ENCODE measurements around the gene ING3.
"Not testable (repeated sequence)": the region's sequence is repeated elsewhere in the genome, so short reads cannot be mapped to it uniquely, and the experiment has no call there.

The ING3 gene

DNA sequence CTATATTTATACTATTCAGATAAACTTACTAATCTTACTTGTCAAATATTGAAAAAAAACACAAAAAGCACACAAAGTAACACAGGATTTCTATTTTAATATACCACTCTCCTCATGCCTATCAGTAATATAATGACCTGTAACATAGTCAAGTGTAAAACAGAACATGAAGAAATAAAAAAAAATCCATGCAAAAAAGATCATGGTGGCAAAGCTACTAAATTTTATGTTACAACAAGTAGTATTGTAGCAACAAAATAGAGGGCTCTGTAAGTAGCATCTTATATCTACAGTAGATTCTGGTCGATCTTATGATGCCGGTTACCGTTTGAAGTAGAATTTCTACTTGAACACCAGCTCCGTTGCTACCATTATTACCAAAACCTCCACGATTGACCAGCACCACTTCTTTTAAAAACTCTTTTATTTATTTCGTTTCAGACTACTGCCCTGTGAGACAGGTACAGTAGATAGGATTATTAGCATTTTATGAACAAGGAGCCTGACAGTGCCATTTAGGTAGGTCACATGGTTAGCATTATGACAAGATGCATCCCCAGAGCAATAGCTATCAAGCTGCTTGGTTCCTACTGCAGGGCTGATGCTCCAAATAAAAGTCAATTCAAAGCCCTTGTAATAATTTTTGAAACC is 40.0 kb downstream of the ING3 start:
- DNase-seq: no peak

DNA sequence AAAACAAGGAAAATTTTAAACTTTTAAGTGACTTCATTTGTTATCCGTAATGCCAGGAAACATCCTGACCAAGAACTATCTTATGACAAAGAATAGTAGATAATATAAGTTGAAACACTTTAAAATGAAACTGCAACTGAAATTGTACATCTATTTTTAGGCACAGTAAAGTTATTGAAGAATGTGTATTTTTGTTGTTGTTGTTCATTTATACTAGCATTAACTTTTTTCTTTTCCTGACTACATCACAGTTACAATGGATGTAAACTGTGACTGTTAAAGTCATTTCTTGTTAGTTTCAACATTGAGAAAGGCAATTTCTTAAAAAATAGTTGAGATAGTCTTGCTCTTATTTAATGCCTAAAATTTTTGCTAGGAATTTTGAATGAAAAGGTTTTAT is 40.6 kb downstream of the ING3 start:
- no peak for DNase-seq

DNA sequence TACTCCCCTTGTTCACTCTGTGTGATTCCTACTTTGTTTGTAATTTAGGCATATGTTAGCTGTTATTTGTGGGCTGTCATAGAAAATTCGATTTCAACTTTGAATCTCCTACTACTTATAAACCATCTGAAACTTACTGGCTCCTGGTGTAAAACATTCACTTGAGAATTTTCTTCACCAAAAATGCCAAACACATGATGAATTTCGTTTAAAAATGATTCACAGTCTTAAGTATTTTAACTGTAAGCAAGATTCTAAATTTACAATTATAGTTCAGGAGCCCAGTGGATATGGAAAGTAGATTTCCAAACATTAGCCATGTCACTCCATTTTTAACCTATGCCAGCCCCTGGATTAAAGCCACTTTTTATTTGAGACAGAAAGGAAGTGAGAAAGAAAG is 41.0 kb downstream of the ING3 start:
- no peak for DNase-seq

DNA sequence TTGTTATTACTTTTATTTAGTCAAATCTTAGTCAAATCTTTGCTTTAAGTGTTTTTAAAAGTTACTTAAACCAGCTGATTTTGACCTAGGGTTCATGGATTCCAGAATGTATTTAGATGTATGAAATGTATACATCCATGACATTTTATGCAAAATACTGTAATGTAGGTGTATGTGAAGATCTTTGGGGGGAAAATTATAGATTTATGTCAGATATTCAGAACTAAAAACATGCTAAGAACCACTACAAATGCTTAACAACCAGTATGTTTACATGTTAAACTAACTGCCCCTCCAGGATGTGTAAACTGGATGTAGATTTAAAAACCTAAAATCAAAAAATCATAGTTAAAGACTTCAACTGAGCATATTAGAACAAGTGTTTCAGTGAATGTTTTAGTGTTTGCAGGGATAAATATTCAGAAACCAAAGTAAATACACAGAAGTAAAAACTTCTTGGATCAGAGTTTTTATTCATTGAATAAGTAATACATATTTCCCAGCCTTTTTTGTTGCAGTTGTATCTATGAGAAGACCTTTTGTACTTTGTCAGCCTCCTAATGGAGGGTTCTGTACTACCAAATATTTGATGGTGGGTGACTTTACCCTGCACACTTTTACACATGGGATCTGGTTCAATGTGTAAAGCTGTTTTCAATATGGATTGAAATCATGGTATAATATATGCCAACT is 41.8 kb downstream of the ING3 start:
- no peak for DNase-seq

DNA sequence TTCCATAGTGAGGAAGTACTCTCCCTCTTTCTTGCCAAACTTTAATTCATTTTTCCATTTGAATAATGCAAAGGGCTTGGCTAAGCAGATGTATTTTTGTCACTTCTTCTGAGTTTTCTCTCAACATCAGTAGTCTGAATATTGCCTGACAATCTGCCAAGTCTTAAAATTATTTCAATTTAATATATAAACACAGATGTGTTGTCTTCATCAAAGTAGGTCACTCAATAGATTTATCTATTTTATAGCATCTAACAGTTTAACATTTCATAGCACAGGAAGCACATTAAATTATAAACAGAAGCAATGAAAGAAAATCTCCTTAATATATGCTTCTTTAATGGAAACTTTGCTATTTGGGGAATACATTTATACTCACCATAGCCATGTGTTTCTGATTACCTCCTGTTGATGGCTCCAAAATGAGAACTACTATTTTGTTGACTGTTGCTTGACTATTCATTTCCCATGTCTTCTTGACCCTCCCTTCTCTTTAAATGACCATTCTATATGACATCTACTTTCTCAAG is 42.5 kb downstream of the ING3 start:
- no peak for DNase-seq

DNA sequence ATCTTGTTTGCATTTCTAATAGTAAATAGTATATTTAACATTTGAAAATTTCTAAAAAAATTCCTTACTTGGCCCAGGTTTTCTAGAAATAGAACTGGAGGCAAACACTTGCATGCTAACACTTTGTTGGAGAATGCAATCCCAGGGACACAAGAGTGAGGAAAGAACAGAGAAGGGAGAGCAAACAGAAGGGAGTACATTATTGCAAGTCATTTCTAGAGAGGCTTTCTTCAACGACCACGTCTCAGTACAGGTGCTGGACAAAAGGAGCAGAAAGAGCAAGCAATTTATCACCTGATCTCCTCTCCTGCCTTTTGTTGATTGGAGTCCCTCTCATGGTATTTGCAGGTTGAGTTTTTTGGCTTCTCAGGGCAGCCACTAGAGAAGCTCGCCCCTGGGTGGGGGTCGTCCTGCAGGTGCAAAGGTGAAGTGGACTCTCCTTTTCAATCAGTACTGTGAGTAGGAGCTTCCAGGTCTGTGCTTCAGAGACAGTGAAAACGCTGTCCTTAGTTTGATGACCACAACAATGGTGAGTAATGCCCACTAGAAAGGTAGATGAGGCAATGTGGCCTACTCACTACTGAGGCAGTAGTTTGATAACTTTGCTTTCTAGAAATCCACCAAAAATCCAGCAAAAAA is 43.1 kb downstream of the ING3 start:
- no peak for DNase-seq

DNA sequence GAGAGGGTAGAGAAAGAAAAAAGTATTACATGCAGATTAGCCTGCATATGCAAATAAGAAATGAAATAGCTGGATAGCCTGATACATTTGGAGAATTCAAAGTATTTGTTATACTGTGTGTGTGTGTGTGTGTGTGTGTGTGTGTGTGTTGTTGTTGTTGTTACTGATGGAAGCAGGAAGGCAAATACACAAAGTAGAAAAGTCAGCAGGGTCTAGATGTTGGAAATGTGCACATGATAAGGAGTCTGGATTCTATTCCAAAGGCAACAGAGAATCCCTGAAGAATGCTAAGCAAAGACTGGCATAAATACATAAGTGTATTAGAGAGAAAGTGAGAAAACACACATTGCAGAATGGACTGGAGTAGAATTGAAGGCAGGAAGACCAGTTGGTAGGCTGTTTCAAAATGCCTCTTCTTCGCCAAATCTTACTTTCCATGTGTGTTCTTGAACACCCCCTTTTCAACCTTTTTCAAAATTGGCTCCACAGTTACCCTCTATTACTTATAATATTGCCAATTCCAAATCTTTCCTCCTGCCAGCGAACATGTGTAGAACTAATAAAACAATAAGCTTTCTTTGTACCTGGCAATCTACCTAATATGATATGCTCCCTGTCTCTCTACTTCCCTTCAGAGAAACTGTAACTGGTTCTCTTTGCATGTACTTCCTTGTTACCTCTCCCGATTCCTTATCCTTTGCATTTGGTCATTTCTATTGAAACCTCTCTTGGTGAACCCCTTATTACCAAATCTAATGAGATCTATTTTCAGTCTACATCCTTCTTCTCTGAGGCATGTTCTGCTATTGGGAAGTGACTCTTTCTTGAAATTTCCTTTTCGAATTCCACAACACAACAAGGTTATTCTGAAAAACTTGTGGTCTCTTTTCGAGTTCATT is 44.2 kb downstream of the ING3 start:
- no peak for DNase-seq

DNA sequence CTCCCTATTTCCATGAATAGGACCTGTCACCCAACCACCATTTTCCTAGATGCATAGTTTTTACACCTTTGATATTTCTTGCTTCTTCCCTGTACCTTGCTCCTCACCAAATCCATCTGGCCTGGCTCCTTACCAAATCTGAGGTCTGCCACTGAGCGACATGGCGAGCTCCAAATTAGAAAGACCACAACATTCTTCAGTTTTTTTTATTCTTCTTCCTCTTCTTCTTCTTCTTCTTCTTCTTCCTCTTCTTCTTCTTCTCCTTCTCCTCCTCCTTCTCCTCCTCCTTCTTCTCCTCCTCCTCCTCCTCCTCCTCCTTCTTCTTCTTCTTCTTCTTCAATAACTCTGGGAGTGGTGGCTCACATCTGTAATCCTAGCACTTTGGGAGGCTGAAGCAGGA is 45.1 kb downstream of the ING3 start:
- no peak for DNase-seq

DNA sequence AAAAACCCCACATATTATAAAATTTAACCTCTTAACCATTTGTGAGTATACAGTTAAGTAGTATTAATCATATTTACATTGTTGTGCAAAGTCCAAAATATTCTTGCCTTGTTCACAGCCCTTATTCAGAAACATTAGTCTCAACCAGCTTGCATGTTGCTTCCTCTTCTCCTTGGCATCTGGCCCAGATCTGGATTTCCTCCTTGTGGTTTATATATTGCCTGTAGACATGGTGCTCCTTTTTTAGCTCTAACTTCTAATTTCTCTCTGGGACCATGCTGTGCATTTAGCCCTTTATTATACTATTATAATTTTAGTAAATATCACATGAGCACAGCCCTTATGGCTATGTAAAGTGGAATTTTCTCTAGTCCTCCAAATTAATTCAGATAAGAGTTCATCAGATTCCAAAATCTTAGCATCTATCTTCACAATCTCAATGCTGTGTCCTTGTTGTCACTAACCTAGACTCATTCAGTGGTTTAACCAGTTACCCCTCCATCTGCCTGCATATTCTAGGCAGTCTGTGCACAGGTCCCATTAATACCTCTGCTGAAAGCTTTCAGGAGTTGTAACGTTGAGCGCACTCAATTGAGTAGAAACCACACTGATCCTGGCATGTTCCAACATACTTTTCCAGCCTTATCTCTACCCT is 45.9 kb downstream of the ING3 start:
- peak in 1 of 2 experiments; percentile 13 for DNase-seq

DNA sequence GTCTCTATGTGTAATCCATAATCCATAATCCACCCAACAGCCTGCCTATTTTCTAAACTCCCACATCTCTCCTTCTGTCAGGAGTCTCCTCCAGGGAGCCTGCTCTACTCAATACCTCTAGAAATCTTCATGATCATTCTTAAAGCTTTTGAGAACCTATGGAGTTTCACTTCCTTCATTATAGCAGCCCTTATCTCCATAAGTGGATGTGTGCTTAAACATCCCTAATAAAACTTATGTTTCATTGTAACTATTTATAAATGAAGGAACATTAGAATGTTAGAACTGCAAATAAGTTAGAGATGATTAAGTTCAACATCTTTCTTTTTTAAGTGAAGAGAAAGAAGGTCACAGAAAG is 46.4 kb downstream of the ING3 start:
- DNase-seq: no peak

DNA sequence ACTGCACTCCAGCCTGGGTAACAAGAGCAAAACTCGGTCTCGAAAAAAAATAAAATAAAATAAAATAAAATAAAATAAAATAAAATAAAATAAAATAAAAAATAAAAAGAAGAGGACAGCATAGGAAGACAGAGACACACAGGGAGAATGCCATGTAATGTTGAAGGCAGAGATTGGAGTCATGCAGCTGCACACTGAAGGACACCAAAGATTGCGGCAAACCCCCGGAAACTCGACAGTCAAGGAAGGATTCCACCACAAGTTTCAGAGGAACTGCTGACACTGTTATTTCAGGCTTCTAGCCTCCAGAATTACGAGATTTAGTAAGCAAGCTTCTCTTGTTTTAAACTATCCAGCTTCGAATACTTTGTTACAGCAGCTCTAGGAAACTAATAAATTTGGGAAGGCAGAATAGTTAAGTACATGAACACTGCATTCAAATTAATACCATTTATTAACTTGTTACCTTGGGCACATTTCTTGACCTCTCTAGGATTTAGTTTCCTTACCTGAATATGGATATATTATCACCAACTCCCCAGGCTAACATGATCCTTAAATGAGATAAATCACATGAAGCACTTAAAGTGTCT is 47.4 kb downstream of the ING3 start:
- DNase-seq: no peak

DNA sequence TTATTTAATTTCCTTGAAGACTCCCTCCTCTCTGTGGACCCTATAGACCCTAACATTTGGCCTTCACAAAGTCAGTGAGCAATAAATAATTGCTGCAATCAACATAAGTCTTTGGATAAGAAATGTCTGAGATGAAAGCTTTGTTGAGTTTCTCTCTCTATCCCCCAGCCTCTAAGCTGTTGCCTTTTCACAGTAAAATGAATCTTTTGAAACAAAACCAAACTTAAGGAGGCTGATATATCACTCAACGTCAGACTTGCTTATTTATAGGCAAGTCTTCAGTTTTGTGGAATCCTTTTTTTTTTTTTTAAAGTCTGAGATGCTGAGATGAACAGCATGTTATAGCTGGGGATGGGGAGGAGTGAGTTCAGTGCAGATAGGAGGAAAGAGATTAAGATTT is 47.9 kb downstream of the ING3 start:
- DNase-seq: no peak

DNA sequence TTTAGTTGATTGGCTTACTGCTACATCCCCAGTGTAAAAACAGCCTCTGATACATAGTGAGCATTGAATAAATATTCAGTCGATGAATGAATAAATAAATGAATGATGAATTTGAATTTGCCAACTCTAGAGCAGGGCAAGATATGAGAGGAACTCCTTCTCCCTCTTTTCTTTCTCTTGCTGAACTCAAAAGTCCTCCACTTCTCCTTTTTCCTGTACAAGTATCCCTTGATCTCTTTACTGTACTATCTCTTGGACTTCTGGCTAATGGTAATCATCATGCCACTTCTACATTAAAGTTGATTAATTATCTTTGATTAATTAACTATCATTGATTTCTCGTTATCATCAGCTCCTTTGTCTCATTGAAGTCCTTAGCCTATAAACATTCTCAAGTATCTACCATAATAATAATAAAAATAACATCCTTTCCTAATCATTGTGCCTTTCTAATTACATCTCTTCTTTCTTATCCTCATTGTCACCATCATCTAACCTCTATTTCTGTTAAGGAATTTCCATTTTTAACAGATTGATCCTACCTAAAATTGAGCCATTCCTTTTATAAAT is 48.5 kb downstream of the ING3 start:
- DNase-seq: no peak

DNA sequence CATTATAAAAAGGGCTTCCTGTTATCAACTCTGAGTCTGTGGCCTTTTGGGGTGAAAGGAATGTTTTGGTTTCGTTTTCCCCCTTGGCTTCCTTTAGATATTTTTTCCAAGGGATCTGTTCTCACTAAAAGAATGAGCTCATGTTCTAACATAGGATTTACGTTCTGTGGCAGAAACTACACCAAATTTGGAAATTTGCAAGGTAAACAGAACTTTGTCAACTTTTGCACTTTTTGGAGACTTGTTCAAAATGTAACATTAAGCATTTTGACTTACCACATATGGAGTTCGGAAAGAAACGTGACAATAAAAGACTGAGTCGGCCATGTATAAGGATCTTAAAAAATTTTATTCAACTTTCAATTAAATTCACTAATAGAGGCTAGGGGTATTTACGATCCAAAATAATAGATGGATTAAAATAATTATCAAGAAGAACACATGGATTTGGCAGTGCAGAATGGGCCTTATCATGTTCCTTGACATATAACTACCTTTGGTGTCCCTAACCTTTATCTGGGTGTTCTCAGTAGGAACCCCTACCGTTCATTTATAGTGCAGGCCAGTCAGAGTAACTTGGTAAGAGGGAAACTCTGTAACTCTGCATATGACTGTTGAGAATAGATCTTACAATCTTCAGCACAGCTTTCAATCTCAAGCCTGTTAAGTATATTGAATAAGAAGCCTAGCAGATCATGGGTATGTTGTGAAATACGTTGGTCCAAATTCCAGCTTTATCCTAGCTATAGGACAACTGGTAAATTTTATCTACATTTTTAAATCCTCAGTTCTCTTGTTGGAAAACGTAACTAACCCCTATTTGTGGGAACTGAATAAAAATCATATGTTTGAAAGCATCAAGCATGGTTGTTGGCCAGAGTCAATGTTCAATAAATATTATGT is 49.8 kb downstream of the ING3 start:
- DNase-seq: no peak

DNA sequence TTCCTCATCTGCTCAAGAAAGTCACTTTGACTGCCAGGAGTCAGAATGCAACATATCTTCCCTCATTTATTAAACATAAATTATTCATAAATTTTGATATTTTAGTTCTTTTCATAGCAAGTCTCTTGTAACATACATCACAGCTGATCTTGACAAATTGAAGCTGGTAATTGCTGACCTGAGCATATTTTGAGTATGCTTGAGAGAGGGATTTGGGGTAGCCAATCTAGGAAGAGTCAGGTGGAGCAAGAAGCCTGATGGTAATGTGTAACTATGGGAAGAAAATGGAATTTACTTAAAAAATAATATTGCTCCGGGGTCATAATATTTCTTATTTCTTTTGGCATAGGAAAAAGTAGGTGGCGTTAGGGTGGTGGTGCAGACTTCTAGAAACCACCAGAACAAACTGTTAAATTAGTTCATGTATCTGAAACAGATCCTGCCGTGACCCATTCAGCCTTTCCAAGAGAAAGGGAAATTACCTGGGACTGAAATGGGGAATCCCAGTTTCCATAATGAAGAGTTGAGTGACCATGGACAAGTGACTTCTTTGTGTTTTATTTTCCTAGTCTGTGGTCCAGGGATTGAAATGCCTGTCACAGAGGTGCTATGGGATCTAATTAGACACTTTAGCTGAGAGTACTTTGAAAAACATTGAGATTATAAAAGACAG is 50.8 kb downstream of the ING3 start:
- DNase-seq: no peak

DNA sequence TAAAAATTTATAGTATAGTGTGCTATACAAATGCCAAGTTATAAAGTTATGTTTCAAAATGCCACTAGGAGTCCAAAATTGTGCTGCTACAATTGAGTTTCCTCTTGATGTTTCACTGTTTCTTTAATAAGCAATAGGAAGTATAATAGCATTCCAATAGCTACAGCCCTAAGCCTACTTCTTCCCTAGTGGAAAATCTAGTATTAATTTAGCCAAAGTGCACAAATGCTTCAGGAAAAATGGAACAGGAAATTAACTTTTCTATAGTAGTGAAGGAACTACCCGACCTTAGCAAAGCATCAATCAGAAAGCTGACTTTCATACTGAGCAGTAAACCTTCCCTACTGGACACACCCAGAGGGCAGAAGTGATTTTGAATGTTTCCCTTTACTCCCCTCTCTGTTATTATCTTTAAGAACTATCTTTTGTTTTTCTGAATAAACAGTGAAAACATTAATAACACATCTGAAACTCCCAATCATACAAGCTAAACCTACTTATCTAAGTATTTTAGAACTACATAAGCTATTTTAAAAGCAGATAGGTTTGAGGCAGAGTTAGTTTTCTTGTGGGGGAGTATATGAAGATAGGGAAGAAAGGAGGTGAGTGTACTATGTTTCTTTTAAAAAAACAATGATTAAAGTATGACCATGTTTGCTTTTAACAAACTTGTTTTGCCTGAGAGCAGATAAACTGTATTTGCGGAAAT is 51.6 kb downstream of the ING3 start:
- DNase-seq: no peak

DNA sequence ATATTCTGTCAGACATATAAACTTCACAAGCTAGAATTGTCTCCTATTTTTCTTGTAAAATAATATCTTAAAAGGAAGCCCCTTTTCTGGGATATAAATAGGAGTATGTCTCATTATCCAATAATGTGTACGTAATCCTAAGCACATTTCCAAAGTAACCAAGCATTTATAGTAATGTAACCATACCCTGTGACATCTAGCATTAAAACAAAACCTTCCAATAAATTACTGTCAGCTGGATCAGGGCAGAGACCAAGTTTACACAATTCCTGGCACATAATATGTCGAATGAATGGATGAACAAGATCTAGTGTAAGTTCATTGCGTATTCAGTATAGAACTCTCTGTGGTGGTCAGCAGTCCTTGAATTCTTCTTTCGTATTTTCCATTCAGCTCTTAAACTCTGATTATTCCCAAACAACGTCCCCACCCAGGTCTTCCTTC is 52.2 kb downstream of the ING3 start:
- no peak for DNase-seq

DNA sequence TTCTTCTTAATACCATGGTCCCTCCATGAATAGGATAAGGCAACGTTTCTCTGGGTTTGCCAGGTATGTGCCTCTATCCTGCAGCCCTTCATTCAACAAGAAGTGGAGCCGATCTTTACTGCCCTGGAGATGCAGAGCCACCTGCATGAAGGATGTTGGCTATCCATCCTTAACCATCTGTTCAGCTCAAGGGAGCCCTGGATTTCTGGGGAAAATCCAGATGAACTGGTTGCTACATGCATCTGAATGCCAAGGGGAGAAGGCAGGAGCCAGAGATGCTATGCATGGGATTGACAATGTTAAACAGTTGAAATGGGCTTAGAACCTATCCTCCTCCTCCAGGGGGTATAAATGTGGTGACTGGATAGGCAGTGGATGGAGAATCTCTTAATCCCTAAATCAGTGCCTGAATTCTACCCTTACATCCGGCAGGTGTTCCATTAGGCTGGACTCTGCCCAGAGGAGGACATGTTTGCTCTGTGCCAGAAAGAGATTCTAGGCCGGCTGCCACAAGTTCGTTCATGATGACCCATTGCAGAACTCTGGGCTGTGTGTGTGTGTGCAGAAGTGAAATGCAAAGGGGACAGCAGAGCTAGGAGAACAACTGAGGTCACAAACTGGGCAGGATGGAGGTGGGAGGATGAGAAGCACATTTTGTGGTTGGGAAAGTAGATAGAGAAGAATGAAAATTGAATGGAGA is 53.6 kb downstream of the ING3 start:
- DNase-seq: peak; percentile 0 to 3

DNA sequence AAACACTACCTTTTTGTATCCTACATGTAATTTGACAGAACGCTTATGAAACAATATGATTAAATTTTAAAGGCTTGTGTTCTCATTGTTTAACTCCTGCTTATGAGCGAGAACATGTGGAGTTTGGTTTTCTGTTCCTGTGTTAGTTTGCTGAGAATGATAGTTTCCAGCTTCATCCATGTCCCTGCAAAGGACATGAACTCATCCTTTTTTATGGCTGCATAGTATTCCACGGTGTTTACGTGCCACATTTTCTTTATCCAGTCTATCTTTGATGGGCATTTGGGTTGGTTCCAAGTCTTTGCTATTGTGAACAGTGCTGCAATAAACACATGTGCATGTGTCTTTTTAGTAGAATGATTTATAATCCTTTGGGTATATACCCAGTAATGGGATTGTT is 54.5 kb downstream of the ING3 start:
- DNase-seq: not testable (repeated sequence)

Measured in NCI-H524 (cell line).